ENCODE measurements around the gene HOXD10.

The HOXD10 gene

DNA sequence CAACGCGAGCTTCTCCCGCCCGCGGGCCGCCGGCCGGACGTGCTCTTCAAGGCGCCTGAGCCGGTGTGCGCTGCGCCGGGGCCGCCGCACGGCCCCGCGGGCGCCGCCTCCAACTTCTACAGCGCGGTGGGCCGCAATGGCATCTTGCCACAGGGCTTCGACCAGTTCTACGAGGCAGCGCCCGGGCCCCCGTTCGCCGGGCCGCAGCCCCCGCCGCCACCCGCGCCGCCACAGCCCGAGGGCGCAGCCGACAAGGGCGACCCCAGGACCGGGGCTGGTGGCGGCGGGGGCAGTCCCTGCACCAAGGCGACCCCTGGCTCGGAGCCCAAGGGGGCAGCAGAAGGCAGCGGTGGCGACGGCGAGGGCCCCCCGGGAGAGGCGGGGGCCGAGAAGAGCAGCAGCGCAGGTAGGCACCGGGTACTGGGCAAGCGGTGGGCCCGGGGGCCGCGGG lies 8.8 kb upstream of the HOXD10 start:
- DNase-seq = no peak

GRCh38 chr2:176109192-176109901 lies 7.2 kb upstream of the HOXD10 start:
- no peak for DNase-seq

- DNase-seq = no peak
Measured at GRCh38 chr2:176109946-176110345, 6.6 kb upstream of the HOXD10 start.

DNA sequence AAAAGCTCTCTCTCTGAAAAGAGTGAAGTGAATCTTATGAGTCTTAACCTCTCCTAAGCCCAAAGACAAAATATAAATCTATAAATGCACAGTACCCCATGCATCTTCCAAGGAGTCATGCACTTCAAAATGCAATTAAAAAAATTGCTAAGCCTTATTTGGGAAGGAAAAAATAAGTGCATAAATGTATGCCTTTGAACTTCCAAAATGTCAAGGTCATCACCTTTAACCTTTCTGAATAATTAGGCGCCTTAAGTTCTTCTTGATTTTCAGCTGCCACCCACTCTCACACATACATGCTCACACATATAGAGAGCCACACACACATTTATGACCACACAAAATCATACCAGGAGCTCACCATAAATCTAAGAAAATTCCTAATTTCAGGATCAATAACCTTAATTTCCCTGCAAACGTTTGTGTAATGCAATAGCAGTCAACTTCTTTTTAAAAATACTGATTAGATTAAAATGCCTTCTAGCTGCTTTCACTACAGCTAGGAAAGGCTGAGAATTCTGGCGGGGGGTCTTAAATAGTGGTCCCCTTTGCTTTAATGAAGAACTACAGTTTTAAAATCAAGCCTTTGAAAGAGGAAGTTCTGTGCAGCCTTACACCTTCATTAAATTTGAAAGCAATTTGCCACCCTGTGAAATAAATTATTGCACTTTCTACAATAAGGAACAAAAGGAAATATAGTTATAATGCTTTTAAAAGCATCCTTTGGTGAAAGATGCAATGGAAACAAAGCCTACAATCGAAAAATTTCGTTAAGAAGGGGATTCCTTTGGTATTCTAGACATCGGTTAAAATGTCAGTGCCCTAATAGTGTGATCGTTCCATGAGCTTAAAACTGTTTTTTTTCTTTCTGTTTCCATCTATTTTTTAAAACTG lies 5.9 kb upstream of the HOXD10 start:
- no peak for DNase-seq

GRCh38 chr2:176111309-176111663 lies 5.3 kb upstream of the HOXD10 start:
- DNase-seq = peak; percentile 82

DNA sequence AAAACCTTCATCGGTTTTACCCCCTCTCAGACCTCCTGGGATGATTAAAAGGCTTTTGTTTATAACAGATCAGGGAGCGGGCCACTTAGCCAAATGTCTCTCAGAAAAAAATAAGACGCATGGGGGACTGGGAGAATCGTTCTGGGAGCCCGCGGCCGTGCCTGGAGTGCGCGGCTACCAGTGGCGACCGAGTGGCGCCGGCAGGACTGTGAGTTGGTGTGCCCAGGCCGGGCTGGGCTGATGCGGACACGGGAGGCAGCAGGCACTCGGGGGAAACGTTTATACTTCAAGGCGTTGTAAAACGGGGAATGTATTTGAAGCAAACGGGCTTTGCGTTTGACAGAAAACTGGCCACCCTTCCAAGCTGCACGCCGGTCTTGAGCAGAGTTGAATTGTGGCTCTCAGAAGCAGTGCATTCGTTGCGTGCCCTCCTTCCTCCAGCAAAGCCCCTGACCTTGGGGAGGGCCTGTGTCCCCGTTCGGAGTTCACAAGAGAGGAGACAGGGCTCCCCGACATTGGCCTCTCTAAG lies 4.7 kb upstream of the HOXD10 start:
- DNase-seq = no peak

GRCh38 chr2:176112375-176113302 lies 3.9 kb upstream of the HOXD10 start:
- no peak for DNase-seq

- DNase-seq = no peak
Measured at GRCh38 chr2:176114120-176114929, 2.3 kb upstream of the HOXD10 start.

DNA sequence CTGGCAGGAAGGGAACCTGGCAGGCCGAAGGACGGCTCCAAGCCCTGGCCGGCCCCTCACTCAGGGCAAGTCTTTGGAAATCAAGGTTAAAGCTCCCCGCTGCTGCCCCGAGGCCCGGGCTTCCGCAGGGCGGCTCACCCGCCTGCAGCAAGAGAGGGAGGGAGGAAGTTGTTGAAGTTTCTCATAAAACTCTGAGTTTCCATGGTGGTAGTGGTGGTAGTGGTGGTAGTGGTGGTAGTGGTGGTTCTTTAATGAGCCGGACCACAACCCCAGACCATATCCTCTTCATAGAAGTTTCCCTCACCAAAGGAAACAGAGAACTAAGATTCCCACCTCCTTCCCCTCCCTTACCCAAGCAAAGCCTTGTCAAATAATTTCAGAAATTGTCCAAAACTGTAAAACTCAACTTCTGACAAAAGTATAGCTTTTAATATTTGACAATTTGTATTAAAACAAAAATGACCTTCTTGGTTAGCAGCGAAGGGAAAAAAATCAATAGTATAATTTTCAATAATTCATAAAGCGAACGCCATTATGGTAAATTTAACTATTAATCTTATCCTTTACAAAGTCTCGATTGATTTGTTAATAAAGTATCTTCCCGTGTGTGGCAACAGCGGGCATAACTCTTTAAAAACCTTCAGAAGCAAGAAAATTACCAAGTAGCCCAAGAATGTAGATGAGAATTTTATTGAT lies 1.5 kb upstream of the HOXD10 start:
- no peak for DNase-seq

DNA sequence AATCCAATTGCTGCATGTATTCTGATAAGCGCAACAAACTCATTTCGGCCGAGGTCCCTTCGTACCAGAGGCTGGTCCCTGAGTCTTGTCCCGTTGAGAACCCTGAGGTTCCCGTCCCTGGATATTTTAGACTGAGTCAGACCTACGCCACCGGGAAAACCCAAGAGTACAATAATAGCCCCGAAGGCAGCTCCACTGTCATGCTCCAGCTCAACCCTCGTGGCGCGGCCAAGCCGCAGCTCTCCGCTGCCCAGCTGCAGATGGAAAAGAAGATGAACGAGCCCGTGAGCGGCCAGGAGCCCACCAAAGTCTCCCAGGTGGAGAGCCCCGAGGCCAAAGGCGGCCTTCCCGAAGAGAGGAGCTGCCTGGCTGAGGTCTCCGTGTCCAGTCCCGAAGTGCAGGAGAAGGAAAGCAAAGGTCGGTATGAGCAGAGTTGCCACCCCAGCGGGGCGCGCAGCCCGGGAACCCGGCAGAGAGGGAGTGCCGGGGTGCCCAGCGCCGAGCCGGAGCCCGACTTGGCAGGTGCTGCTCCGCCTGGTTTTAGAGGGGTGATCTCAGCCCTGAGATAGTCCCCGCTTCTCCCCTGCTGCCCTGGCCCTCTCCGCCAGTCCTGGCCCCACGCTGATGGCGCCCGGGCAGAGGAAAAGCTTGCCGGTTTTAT lies 714 bp downstream of the HOXD10 start:
- no peak for DNase-seq

DNA sequence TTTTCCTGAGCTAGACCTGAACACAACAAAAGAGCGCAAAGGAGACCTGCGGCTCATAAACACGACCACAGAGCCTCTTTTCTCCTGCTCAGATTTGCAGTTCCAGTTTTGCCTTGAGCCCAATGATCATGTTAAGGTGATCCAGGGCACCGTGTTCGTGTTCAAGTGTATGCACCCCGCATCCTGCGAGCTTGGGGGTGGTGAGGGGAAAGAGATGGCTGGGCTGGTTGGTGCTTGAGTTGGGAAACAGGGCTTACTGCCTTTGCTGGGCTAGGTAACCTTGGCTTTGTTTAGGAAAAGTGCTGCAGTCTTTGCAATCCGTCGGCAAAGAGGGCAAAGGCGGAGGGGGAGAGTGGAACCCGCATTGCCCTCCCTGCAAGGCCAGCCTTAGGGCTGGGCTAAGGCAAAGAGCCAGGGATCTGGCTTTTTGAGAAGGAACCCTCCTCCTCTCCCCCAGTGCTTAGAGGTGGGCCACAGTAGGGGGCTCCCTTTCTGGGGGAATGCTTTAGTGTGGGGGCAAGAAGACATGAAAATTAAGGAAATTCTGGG lies 1.3 kb downstream of the HOXD10 start:
- DNase-seq = no peak

DNA sequence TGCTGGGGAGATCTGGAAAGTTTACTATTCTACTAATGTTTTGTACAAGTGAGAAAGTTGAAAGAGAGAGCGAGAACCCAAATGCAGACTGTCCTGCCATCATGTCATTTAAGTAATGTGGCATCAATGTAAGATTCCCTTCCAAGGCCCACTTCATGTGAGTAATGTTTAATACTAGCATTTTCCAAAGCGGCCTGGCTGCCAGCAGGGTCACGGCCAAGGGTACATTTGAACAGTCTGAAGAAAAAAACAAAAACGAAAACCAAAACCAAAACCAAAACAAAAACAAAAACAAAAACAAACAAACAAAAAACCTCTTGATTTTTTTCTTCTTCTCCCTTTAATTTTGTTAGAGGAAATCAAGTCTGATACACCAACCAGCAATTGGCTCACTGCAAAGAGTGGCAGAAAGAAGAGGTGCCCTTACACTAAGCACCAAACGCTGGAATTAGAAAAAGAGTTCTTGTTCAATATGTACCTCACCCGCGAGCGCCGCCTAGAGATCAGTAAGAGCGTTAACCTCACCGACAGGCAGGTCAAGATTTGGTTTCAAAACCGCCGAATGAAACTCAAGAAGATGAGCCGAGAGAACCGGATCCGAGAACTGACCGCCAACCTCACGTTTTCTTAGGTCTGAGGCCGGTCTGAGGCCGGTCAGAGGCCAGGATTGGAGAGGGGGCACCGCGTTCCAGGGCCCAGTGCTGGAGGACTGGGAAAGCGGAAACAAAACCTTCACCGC lies 2.2 kb downstream of the HOXD10 start:
- peak; percentile 92 for DNase-seq

DNA sequence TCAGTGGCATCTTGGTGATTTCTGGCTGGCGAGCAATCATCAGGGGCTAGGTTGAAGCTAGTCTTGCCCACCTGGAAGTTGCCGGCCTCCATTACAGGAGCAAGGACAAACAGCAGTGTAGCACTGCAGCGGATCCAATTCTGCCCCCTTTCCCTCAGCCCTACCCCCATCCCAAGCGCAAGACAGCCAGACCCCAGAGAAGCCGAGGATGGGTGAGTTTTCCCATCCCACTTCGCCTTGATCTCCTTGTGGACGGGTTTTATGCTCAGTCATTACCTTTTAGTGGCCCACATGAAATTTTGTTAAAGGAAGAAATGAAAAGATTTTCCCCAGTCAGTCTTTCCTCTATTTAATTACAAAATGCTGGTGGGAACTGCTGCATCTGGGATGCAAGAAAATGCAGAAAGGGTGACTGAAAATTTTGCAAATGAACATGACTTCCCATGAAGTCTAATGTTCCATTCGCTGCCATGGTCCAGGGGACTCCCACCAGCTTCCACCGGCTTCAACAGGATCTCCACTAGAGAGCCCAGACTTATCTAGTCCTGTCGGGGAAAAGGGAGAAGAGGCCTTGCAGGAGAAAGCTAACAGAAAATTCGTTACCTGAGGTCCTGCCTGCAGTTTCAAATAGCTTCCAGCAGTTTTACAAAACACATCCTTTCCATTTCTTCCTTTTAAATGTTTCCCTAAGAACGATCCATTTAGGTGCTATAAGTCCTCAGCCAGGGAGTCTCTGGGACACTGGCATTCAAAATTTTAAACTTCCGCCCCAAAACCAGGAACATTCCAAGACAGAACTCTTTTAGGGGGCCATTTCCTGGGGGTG lies 4.0 kb downstream of the HOXD10 start:
- no peak for DNase-seq

DNA sequence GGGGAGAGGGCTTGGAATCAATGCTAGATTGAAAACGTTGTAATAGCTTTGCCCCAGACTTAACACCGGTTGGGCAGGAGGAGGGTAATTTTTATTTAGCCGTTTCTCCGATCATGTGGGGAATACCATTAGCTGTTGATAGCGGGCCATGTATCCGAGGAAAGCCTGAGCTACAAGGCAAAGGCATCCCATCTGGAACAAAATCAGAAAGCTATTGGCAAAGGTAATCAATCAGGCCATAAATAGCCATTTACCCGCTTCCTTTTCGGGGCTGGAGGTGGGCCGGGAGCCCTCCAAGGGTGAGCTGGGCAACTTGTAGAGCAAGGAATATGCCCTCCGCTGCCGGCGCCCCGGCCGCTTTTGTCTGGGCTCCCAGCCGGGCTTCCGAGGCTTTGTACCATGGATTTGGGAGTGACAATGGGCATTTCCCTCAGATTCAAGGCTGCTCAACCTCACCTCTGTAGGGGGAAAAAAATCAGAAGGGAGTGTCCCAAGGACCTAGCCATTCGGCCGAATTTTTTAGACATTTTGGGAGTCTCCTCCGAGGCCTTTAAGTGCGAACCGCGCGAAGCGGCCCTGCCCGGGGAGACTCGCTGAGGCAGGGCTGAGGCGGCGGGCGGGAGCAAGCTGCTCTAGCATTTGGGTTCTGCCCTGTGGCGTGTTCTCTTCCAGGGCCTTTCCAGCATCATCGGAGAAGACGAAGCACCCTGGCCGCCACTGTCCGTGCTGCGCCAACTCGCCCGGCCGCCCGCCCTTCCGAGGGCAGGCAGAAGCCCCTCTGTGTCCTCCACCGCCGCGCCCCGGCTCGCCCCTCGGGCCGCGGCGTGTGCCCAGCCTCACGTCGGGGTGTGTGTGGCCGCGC lies 4.8 kb downstream of the HOXD10 start:
- no peak for DNase-seq

DNA sequence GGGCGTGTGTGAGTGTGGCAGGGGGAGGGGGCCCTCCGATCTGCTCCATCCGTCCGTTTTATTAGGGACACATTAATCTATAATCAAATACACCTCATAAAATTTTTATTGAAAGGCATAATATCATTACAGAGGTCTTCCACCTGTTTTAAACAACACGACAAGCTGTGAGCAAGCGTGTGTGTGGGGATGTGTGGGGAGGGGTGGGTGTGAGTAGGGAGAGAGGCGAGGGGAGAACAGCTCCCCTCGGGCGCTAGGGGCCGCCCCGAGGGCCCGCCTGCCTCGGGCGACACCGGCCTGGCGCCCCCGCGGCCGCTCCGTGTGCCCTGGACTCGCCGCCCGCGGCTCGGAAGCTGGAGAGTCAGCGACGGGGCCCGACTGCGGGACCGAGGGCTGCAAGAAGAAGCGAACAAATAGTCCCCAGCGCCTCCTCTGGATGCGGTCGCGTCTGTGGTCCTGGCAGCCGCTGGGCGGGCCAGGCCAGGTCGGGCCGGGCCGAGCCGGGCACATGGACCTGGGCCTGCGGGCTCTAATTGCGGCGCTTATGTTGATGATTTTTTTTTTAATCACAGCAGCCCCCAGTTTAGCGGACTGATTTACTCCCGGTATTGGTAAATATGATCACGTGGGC lies 5.6 kb downstream of the HOXD10 start:
- no peak for DNase-seq

DNA sequence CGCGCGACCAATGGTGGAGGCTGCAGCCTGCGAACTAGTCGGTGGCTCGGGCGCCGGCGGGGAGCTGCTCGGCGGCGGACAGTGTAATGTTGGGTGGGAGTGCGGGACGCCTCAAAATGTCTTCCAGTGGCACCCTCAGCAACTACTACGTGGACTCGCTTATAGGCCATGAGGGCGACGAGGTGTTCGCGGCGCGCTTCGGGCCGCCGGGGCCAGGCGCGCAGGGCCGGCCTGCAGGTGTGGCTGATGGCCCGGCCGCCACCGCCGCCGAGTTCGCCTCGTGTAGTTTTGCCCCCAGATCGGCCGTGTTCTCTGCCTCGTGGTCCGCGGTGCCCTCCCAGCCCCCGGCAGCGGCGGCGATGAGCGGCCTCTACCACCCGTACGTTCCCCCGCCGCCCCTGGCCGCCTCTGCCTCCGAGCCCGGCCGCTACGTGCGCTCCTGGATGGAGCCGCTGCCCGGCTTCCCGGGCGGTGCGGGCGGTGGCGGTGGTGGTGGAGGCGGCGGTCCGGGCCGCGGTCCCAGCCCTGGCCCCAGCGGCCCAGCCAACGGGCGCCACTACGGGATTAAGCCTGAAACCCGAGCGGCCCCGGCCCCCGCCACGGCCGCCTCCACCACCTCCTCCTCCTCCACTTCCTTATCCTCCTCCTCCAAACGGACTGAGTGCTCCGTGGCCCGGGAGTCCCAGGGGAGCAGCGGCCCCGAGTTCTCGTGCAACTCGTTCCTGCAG lies 6.3 kb downstream of the HOXD10 start, which contains the start of gene HOXD9:
HOXD9 (plus strand) TSS at position 37 of the 728 bp plus-strand sequence; CDS start at position 87, 50 bp downstream.
- DNase-seq = no peak
